ENCODE data around the gene TERT.
"Not testable (repeated sequence)": the region's sequence is repeated elsewhere in the genome, so short reads cannot be mapped to it uniquely, and the experiment has no call there.

Gene TERT

DNA sequence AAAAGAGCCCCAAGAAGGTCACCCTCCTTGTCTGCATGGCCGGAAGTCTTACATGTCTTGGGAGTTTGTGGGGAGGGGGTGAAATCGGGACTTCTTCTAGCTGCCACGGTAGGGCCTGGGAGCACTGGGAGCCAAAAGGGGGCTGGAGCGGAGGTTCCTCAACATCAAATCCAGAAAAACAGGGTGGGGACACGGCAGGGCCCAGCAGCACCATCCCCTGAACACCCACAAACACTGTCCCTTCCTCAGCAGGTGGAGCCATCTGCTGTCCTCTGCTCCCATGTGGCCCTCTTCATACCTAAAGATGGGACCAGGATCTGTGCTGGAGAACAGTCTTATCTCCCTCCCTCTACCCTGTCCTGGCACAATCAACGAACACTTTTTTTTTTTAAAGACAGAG lies 2.7 kb downstream of the TERT start:
- ChIA-PET CTCF (no interaction called here), POLR2A (no interaction called here)
- no peak overlapping the region for H3K4me3 ChIP-seq (ENCODE audit: low read depth, low read length)
- no peaks in the 10 kb centered on the region for H3K9me3 ChIP-seq (ENCODE audit: control insufficient read depth, insufficient read depth, low read depth, low read length)
- TF ChIP-seq ZSCAN16 (tag by site-specific recombination; IDR thresholded peaks at IDR 0.05), result no peak
- TF ChIP-seq MYNN (tag by site-specific recombination; IDR thresholded peaks at IDR 0.05; ENCODE audit: borderline replicate concordance), result no peak
- TF ChIP-seq ZNF48 (tag by site-specific recombination; IDR thresholded peaks at IDR 0.05), result no peak
- no peak for TF ChIP-seq GLIS2 (tag by site-specific recombination; IDR thresholded peaks at IDR 0.05)
- no peak for TF ChIP-seq ZNF621 (tag by site-specific recombination; IDR thresholded peaks at IDR 0.05)
- TF ChIP-seq ZNF677 (tag by site-specific recombination; IDR thresholded peaks at IDR 0.05), result no peak
- TF ChIP-seq ZNF660 (tag by site-specific recombination; IDR thresholded peaks at IDR 0.05), result no peak
- TF ChIP-seq ZNF157 (tag by site-specific recombination; IDR thresholded peaks at IDR 0.05), result no peak
- no peak for TF ChIP-seq ZNF16 (tag by site-specific recombination; IDR thresholded peaks at IDR 0.05; ENCODE audit: low read depth)
- no peak for TF ChIP-seq ZNF140 (tag by site-specific recombination; IDR thresholded peaks at IDR 0.05)
- TF ChIP-seq ZNF701 (tag by site-specific recombination; IDR thresholded peaks at IDR 0.05), result no peak
- TF ChIP-seq ZNF837 (tag by site-specific recombination; IDR thresholded peaks at IDR 0.05), result no peak
- no peak for TF ChIP-seq ZBTB6 (tag by site-specific recombination; IDR thresholded peaks at IDR 0.05)
- TF ChIP-seq KLF1 (tag by site-specific recombination; IDR thresholded peaks at IDR 0.05), result no peak
- peaks cover 6% of the 10 kb centered on the region; the same call in 1 of the 2 replicates for H3K4me1 ChIP-seq (ENCODE audit: control insufficient read depth, insufficient read depth, low read length)
- H3K36me3 ChIP-seq (ENCODE audit: control insufficient read depth in 2 of 2, insufficient read depth in 1 of 2, low read length in 2 of 2), result no peaks in the 10 kb centered on the region; a peak in 1 of 3 replicates
- no peak overlapping the region for H3K27ac ChIP-seq (ENCODE audit: extremely low read depth, low read depth, low read length)

DNA sequence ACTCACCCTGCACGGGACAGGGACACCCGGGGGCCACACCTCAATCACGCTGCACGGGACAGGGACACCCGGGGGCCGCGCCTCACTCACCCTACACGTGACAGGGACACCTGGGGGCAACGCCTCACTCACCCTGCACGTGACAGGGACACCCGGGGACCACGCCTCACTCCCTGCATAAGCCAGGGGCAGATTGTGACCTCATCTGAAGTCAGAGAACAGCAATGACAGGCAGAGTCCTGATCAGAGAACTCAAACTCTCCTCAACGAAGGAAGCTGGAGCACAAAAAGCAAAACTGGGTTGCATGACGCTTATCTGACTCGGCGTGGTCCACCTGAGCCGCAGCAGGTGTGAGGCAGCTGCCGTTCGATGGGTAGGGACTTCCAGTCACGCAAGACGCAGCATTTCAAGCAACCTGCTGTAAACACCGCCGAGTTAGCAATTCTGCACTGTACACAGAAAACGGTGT lies 3.2 kb downstream of the TERT start:
- H3K27ac ChIP-seq (ENCODE audit: extremely low read depth, low read depth, low read length), result no peak overlapping the region
- H3K4me1 ChIP-seq (ENCODE audit: control insufficient read depth, insufficient read depth, low read length), result peaks cover 6% of the 10 kb centered on the region; the same call in 1 of the 2 replicates
- ChIA-PET POLR2A (no interaction called here), CTCF (no interaction called here)
- H3K36me3 ChIP-seq (ENCODE audit: control insufficient read depth in 2 of 2, insufficient read depth in 1 of 2, low read length in 2 of 2), result no peaks in the 10 kb centered on the region; a peak in 1 of 3 replicates
- peak; percentile 79 for TF ChIP-seq KLF1 (tag by site-specific recombination; IDR thresholded peaks at IDR 0.05)
- no peak for TF ChIP-seq ZNF274 (IDR thresholded peaks at IDR 0.05; ENCODE audit: low read length)
- no peak for TF ChIP-seq ZNF274 (tag by site-specific recombination; IDR thresholded peaks at IDR 0.05; ENCODE audit: borderline replicate concordance)
- no peak for TF ChIP-seq ZNF560 (tag by site-specific recombination; IDR thresholded peaks at IDR 0.05; ENCODE audit: borderline replicate concordance)
- no peak for TF ChIP-seq ZNF624 (tag by site-specific recombination; IDR thresholded peaks at IDR 0.05)
- H3K4me3 ChIP-seq (ENCODE audit: low read depth, low read length), result no peak overlapping the region
- H3K9me3 ChIP-seq (ENCODE audit: control insufficient read depth, insufficient read depth, low read depth, low read length), result no peaks in the 10 kb centered on the region

DNA sequence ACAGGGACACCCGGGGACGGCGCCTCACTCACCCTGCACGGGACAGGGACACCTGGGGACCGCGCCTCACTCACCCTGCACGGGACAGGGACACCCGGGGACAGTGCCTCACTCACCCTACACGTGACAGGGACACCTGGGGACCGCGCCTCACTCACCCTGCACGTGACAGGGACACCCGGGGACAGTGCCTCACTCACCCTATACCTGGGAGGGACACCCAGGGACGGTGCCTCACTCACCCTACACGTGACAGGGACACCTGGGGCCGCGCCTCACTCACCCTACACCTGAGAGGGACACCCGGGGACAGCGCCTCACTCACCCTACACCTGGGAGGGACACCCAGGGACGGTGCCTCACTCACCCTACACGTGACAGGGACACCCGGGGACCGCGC lies 3.9 kb downstream of the TERT start:
- H3K4me3 ChIP-seq (ENCODE audit: low read depth, low read length); CTCF ChIA-PET; H3K36me3 ChIP-seq (ENCODE audit: control insufficient read depth in 2 of 2, insufficient read depth in 1 of 2, low read length in 2 of 2); H3K27ac ChIP-seq (ENCODE audit: extremely low read depth, low read depth, low read length); POLR2A ChIA-PET; H3K9me3 ChIP-seq (ENCODE audit: control insufficient read depth, insufficient read depth, low read depth, low read length); H3K4me1 ChIP-seq (ENCODE audit: control insufficient read depth, insufficient read depth, low read length): not testable (repeated sequence)

- H3K36me3 ChIP-seq (ENCODE audit: control insufficient read depth in 2 of 2, insufficient read depth in 1 of 2, low read length in 2 of 2); POLR2A ChIA-PET; H3K4me3 ChIP-seq (ENCODE audit: low read depth, low read length); CTCF ChIA-PET; H3K4me1 ChIP-seq (ENCODE audit: control insufficient read depth, insufficient read depth, low read length); H3K27ac ChIP-seq (ENCODE audit: extremely low read depth, low read depth, low read length); H3K9me3 ChIP-seq (ENCODE audit: control insufficient read depth, insufficient read depth, low read depth, low read length): not testable (repeated sequence)
Measured at GRCh38 chr5:1289559-1289958, 5.3 kb downstream of the TERT start.
